GM12801 (cell line): ENCODE measurements around the gene IGSF9B.

Experiments
- TF ChIP-seq, protein P1 (sequence below): IDR thresholded peaks from one replicate; pipeline ENCODE4 v1.5.1; 2011; ENCODE audit warnings: control low read depth; ENCODE audit not compliant: insufficient read length; ENCODE audit errors: extremely low read depth

IGSF9B gene

DNA sequence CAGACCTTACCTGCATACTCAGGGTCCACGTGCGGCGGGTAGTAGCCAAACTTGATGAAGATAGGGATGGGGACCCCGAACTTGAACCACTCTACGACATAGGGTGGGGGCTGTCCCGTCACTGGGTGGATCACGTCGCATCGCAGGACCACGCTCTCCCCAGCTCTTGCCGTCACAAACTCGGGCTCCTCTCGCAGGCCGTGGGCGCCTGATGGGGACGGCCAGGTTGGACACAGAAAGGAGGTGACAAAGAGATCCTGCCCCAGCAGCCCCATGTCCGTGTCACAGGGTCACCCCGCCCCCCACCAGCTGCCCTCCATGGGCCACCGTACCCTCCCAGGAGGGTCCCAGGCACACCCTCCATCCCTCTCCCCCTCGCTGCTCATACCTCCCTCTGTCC, 10.7 kb downstream of the IGSF9B start:
- TF ChIP-seq, protein P1, sequence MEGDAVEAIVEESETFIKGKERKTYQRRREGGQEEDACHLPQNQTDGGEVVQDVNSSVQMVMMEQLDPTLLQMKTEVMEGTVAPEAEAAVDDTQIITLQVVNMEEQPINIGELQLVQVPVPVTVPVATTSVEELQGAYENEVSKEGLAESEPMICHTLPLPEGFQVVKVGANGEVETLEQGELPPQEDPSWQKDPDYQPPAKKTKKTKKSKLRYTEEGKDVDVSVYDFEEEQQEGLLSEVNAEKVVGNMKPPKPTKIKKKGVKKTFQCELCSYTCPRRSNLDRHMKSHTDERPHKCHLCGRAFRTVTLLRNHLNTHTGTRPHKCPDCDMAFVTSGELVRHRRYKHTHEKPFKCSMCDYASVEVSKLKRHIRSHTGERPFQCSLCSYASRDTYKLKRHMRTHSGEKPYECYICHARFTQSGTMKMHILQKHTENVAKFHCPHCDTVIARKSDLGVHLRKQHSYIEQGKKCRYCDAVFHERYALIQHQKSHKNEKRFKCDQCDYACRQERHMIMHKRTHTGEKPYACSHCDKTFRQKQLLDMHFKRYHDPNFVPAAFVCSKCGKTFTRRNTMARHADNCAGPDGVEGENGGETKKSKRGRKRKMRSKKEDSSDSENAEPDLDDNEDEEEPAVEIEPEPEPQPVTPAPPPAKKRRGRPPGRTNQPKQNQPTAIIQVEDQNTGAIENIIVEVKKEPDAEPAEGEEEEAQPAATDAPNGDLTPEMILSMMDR = no peak

DNA sequence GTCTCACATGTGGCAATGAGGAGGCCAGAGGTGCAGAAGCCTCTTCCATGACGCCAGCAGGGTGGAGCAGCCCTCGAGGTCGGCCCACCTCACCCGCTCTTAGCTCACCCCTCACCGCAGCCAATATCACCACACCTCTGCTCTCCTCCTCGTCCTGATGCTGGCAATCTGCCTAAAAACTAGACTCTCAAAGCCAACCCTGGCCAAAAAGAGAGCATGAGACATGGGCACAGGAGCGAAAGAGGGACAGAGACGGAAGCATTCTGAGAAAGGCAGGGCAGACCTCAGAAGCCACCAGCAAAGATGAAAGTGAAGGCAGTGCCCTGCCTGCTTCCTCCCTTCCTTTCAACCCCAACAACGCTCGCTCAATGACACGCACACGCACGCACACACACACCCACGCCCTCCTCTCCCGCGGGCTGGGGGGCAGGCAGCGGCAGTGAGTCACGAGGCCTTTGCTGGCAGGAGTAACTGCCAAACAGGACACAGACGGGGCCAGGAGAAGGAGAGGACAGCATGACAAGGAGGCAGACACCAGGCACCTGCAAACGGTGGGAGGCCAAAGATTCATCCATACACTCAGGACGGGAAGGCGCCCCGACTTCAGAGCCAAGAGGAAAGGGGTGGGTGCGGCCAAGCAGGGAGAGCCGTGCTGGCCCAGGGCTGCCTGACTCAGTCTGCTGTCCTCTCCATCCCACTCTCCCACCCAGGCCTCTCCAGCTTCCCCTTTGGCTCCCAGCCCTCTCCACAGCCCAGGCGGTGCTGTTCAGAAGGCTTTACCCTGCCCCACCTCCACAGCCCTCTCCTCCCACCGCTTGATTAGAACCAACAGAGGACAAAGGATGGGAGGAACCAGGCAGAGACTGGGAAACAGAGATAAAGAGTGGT, 11.4 kb downstream of the IGSF9B start:
- TF ChIP-seq, protein P1 = no peak

DNA sequence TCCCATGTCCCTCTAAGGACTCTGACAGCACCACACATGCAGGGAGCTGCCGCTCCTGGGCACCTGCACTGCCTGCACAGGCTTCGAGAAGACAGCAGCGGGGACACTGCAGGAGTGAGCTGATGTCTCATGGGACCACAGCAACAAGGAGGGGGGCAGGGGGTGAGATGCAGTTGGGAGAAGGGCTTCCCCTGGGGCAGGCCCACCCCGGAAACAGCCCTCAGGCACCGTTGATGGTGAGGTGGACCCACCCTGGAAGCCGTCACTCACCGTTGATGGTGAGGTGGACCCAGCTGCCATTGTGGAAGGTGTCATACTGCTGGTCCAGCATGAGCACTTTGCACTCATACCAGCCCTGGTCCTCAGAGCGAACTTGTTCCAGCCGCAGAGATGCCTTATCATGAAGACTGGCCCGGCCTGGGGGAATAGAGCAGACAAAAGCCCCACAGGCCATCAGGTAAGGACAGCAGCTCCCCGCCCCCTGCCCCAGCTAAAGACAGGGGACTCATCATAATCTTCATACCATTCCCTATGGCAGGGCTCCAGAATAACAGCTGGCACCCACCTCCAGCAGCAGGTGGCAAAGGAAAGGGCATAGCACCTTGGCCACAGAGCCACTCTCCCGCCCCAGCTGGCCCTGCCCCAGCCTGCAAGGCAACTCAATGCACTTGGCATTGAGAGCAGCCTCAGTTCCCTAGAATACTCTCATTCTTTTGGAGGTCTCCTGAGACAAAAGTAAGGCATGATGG, 12.6 kb downstream of the IGSF9B start:
- TF ChIP-seq, protein P1 = no peak

DNA sequence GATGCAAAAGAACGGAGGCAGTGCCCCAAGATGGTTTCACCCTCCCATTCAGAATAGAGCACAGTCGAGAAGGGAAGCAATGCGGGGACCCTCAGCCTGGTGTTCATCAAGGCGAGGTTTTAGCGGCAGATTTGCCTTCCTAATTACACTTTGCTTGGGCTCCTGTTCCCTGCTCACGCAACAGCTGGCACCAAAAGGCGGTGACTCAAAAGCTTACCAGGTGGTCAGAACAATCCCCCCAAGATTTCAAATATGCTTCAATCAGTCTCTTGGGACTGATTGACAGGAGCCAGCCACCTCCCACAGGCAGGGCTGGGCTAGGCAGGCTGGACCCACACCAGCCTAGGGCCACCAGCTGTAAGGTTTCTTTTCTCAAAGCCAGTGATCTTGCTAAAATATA, 14.2 kb downstream of the IGSF9B start:
- TF ChIP-seq, protein P1 = no peak

DNA sequence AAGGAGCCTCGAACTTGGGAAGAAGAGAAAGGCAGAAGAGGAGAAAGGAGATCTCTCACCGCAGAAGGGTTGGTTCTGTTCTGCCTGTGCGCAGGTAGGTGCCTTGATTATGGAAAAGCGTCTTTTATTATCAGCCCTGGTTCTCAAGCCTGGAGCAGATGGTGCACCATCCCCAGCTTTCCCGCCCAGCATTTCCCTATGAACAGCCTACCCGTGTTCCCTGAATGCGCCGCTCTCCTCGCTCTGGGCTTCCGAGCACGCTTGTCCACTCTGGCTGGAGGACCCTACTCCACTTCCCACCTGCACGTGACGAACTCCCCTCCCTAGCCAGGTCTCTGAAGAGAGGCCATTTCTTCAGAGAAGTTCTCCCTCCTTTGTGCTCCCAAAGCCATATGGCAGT, 15.2 kb downstream of the IGSF9B start:
- TF ChIP-seq, protein P1 = no peak

DNA sequence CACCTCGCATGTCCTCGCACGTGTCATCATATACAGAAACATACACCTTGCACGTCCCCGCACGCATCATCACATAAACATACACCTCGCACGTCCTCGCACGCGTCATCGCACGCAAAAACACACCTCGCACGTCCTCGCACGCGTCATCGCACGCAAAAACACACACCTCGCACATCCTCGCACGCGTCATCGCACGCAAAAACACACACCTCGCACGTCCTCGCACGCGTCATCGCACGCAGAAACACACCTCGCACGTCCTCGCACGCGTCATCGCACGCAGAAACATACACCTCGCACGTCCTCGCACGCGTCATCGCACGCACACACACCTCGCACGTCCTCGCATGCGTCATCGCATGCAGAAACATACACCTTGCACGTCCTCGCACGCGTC, 16.7 kb downstream of the IGSF9B start:
- TF ChIP-seq, protein P1 = no peak

DNA sequence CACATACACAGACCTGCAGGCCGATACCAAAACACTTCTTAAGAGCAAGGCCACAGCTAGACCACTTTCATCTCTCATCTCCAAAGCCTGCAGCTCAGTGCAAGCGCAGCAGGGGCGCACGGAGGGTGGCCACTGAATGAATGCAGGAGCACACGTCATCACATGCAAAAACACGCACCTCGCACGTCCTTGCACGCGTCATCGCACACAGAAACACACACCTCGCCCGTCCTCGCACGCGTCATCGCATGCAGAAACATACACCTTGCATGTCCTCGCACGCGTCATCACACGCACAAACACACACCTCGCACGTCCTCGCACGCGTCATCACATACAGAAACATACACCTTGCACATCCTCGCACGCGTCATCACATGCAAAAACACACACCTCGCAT, 17.2 kb downstream of the IGSF9B start:
- TF ChIP-seq, protein P1 = no peak
